M059J (cell line): Measurements from ENCODE around the gene DDX11. TPM values are rescaled to one million over a fixed set of nuclear protein-coding genes. Genes with fewer than 3 reads are reported as not detected.
A peak's percentile ranks its signal among the peaks of the same experiment; 100 is the strongest.
"Not testable (repeated sequence)": the region's sequence is repeated elsewhere in the genome, so short reads cannot be mapped to it uniquely, and the experiment has no call there.

ENCODE experiments used
- DNase-seq: peaks from one replicate; pipeline ENCODE4 v3.0.0-alpha.2; 2012; ENCODE audit warnings: low read depth
- total RNA-seq: library from RNA; depleted of rRNA; stranded (reverse); fragments of >200 nt; shearing (Covaris generic); gene quantifications from 2 replicates; pipeline ENCODE4 v1.2.3, GENCODE V29; 2014

DDX11 gene
- total RNA-seq, 1 experiment from 2014 or later = 17.2 TPM

DNA sequence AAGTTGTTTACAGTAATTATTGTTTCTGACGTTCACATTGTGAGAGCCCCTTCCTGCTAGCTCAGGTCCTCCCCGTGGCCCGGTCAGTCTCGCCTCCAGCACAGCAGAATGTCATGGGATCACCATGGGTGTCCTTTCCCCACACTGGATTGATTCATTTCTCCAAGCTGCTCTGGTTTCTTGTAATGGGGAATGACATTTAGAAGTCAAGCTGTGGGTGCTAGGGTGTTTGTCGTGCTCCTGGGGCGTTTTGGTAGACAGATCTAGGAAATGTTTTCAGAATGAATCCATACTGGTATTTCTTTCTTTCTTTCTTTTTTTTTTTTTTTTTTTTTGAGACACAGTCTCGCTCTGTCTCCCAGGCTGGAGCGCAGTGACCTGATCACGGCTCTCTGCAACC is 25.1 kb downstream of the DDX11 start:
- not testable (repeated sequence) for DNase-seq

GRCh38 chr12:31099434-31099833 is 25.8 kb downstream of the DDX11 start:
- DNase-seq = not testable (repeated sequence)

DNA sequence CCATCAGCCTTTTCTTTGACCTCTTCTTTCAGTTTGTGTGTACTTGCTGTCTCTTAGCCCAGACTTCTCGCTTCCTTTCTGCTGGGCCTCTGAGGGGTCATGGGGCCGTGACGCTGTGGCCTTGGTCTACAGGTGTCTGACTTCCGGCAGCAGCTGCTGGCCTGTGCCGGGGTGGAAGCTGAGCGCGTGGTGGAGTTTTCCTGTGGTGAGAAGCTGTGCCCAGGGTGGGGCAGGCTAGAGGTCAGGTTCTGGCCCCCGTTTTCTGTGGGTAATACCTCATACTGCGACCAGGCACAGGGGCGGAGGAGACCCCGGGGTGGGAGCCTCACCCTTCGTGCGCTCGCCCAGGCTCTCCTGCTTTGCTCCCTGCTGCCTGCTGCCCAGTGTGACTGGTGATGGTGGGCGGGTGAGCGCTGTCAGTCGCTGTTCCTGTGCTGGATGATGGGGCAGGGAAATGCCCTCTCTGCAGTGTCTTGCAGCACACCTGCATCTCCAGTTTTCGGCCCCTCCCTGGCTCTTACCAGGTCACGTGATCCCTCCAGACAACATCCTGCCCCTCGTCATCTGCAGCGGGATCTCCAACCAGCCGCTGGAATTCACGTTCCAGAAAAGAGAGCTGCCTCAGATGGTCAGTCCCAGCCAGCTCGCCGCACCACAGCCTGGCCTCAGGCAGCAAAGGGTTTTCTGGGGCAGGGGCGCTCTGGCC is 27.0 kb downstream of the DDX11 start:
- DNase-seq = not testable (repeated sequence)

DNA sequence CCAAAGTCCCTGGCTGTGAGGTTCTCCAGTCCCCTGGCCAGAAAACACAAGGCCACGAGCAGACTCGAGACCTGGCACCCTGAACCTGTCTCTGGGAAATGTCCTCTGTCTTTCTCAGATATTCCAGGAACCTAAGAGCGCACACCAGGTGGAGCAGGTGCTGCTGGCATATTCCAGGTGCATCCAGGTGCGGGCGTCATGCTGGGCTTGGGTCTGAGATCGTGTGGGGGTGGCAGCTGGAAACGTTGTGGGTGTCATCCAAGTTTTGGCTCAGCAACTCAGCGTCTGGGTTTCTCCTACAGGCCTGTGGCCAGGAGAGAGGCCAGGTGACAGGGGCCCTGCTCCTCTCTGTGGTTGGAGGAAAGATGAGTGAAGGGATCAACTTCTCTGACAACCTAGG is 28.5 kb downstream of the DDX11 start:
- DNase-seq = not testable (repeated sequence)

GRCh38 chr12:31102596-31102995 is 28.9 kb downstream of the DDX11 start:
- not testable (repeated sequence) for DNase-seq

DNA sequence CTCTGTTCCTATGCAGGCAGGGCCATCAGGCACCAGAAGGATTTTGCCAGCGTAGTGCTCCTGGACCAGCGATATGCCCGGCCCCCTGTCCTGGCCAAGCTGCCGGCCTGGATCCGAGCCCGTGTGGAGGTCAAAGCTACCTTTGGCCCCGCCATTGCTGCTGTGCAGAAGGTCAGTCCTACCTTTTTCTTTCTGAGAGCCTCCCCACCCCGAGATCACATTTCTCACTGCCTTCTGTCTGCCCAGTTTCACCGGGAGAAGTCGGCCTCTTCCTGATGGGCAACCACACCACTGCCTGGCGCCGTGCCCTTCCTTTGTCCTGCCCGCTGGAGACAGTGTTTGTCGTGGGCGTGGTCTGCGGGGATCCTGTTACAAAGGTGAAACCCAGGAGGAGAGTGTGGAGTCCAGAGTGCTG is 29.9 kb downstream of the DDX11 start:
- peak; percentile 21 for DNase-seq

DNA sequence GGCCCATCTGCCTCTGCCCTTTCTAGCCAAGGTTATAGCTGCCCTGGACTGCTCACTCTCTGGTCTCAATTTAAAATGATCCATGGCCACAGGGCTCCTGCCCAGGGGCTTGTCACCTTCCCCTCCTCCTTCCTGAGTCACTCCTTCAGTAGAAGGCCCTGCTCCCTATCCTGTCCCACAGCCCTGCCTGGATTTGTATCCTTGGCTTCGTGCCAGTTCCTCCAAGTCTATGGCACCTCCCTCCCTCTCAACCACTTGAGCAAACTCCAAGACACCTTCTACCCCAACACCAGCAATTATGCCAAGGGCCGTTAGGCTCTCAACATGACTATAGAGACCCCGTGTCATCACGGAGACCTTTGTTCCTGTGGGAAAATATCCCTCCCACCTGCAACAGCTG is 30.6 kb downstream of the DDX11 start:
- DNase-seq = not testable (repeated sequence)

- DNase-seq = not testable (repeated sequence)
These were observed 31.1 kb downstream of the DDX11 start for GRCh38 chr12:31104773-31105172.

DNA sequence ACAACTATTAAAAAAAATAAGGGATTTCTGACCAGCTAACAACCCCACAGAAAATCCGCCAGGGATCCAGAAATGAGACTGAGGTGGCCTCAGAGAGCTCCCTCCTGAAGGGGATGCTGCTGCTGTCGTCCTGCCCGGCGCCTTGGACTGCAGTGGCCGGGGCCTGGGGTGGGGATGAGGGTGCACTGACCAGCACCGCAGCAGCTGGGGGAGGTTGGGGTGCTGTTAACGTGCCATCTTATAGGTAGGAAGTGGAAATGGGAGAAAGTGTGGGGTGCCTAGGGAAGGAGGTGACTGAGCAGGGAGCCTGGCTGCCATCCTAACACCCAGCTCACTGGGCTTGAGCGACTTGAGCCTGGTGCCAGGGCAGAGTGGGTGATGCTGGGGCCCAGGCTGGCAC is 32.0 kb downstream of the DDX11 start:
- DNase-seq = no peak

GRCh38 chr12:31106101-31106803 is 32.6 kb downstream of the DDX11 start:
- DNase-seq = no peak

- not testable (repeated sequence) for DNase-seq
These were observed 36.1 kb downstream of the DDX11 start for GRCh38 chr12:31109773-31110172.

DNA sequence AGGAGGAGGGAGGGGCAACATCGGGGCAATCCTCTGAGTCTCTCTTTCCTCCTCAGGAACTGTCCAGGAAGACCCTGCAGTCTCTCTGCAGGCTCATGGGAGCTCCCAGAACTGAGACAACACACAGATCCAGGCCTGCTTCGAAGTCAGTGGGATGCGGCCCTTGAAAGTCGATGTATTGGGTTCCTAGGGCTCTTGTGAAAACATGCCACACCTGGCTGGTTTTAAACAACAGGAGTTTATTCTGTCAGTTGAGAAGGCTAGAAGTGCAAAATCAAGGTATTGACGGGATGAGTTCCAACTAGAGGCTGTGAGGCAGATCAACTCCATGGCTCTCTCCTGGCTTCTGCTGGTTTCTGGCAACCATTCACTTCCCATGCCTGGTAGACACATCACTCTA is 36.6 kb downstream of the DDX11 start:
- not testable (repeated sequence) for DNase-seq

GRCh38 chr12:31115092-31115601 is 41.5 kb downstream of the DDX11 start:
- not testable (repeated sequence) for DNase-seq

- not testable (repeated sequence) for DNase-seq
These were observed 43.2 kb downstream of the DDX11 start for GRCh38 chr12:31116846-31117202.

GRCh38 chr12:31117203-31118011 is 43.7 kb downstream of the DDX11 start:
- peak; percentile 23 for DNase-seq

DNA sequence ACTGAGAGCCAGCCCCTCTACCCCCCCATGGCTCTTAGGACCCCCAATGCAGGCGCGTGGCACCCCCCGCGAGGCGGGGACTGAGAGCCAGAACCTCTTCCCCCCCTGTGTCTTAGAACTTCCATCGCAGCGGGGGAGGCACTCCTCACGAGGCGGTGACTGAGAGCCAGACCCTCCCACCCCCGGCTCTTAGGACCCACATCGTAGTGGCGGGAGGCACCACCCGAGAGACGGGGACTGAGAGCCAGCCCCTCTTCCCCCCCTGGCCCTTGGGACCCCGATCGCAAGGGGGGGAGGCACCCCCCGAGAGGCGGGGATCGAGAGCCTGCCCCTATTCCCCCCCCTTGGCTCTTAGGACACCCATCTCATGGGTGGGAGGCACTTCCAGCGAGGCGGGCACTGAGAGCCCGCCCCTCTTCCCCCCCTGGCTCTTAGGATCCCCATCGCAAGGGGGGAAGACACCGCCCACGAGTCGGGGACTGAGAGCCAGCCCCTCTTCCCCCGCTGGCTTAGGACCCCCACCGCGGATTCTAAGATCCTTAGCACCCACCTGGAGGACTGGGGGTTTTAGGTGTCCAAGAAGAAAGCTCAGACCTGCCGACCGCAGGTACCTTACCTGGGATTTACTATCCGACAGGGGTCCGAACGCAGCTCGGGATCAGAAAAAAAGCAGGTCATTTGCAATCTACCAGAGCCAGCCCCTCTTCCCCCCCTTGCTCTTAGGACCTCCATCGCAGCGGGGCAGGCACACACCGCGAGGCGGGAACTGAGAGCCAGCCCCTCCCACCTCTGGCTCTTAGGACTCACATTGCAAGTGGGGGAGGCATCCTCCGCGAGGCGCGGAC is 44.9 kb downstream of the DDX11 start:
- DNase-seq = peak; percentile 44

GRCh38 chr12:31119192-31119802 is 45.6 kb downstream of the DDX11 start:
- DNase-seq = no peak

- no peak for DNase-seq
These were observed 46.1 kb downstream of the DDX11 start for GRCh38 chr12:31119803-31120211.

DNA sequence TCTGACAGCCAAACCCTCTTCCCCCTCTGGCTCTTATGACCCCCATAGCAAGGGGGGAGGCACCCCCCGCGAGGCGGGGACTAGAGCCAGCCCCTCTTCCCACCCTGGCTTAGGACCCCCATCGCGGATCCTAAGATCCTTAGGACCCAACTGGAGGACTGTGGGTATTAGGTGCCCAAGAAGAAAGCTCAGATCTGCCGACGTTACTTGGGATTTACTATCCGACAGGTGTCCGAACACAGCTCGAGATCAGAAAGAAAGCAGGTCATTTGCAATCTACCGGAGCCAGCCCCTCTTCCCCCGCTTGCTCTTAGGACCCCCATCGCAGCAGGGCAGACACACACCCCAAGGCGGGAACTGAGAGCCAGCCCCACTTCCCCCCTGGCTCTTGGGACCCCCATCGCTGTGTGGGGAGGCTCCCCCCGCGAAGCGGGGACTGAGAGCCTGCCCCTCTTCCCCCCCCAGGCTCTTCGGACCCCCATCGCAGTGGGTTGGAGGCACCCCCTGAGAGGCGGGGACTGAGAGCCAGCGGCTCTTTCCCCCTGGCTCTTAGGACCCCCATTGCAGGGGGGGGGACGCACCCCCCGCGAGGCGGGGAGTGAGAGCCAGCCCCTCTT is 46.8 kb downstream of the DDX11 start:
- DNase-seq = no peak

GRCh38 chr12:31121022-31121728 is 47.5 kb downstream of the DDX11 start:
- peak; percentile 23 for DNase-seq
